HG03039 (cell line): ENCODE data around the gene DNAJB8.
A peak's percentile ranks its signal among the peaks of the same experiment; 100 is the strongest.

Experiments used
- ATAC-seq: cut with Tn5 transposase; IDR thresholded peaks from one replicate; pipeline ENCODE4 v1.9.1; 2021; ENCODE audit warnings: mild to moderate bottlenecking, moderate library complexity; ENCODE audit not compliant: unreplicated experiment

The DNAJB8 gene

DNA sequence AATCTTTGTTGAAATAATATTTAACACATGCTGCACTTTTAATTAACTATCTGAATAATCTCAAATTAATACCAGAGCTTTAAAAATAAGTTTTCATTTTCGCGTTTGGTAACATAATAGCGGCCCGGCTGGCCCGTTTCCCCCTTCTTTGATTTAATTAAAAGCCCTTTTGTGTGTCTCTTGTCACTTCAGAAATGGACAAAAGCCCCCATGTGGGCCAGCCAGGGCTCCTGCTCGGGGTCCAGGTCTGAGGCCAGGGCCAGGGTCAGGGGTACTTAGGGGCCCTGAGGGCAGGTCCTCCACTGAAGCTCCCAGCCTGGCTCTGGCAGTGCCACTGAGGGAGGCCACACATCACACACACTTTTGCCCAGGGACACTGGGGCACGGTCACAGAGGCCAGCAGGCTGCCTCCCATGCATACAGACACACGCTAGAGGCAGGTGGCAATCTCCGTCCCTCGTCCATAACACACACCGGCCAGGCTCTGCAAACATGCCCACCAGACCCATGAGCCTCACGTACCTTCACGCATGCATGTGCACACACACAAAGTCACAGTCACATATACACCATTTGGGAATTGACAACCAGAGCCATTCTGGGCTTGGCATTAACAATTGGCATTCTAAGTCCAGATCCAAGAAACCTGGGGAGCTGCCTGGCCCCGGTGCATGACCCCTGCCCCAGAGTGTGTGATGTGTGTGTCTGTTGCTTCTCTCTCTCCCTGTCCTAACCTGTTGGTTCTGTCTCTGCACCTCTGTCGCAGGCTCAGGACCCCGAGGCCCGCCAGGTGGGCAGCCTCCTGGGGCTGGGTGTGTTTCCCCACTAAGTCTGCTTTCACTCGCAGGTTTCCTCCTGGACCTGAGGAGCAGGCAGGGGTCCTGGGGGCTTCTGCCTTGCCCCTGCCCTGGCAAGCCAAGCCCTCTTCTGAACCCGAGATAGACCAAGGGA is 38.5 kb downstream of the DNAJB8 start:
- ATAC-seq = no peak

GRCh38 chr3:128427175-128427857 is 39.4 kb downstream of the DNAJB8 start:
- ATAC-seq = no peak

DNA sequence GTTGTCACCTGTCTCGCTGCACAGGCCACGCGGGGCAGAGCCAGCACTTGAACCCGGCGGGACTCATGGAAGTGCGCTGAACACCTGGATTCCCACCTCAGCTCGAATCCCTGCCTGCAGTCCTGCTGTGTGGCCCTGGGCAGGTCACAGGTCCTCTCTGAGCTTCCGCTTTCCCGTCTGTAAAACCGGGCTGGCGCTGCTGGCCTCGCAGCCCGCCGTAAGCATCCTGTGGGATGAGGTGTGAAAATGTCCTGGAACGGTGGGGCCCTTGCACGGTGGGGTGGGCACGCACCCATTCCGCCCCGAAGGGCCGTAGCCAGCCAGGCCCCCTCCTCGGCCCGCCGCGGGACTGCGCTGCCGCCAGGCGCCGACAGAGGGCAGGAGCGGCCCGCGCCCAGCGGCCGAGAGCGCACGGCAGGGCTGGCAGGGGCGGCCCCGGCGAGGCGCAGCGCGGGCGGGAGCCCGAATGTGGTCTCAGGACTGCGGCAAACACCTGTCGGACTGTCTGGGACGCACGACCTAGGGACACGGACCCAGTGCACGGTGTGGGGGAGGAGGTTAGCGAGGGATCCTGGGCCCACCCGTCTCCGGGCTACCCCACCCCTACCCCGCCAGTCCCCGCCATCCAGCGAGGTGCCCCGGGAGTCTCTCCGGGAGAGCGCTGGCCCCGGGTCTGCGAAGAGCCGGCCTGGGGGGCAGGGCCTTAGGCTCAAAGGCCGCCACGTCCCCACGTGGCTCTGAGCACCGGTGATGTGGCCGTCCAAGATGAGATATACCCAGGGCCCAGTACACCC is 40.4 kb downstream of the DNAJB8 start:
- ATAC-seq = peak; percentile 66

- ATAC-seq = no peak
These were observed 40.9 kb downstream of the DNAJB8 start for GRCh38 chr3:128425846-128426127.

- no peak for ATAC-seq
These were observed 41.4 kb downstream of the DNAJB8 start for GRCh38 chr3:128425142-128425845.

GRCh38 chr3:128424508-128425069 is 42.1 kb downstream of the DNAJB8 start:
- ATAC-seq = no peak

DNA sequence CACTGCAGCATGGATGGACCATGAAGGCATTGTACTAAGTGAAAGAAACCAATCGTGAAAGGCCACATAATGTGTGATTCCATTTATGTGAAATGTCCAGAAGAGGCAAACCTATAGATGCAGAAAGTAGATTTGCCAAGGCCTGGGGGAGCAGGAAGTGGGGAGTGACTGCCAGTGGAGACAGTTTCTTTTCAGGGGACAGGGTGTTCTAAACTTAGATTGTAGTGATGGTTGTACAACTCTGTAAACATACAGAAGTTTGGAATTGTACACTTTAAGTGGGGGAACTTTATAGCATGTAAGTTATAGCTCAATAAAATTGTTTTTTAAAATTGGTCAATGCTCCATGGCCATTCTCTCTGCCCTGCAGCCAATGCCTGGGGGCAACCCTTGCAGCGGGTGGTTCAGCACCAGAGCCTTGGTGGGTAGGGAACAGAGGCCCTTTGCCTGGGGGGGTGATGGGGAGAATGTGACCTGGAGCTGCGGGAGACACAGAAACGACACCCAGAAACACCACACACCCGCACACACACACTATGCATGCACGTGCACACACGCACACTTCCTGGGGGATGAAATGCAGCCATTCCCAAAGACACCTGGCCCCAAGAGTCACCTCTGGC is 43.1 kb downstream of the DNAJB8 start:
- no peak for ATAC-seq

DNA sequence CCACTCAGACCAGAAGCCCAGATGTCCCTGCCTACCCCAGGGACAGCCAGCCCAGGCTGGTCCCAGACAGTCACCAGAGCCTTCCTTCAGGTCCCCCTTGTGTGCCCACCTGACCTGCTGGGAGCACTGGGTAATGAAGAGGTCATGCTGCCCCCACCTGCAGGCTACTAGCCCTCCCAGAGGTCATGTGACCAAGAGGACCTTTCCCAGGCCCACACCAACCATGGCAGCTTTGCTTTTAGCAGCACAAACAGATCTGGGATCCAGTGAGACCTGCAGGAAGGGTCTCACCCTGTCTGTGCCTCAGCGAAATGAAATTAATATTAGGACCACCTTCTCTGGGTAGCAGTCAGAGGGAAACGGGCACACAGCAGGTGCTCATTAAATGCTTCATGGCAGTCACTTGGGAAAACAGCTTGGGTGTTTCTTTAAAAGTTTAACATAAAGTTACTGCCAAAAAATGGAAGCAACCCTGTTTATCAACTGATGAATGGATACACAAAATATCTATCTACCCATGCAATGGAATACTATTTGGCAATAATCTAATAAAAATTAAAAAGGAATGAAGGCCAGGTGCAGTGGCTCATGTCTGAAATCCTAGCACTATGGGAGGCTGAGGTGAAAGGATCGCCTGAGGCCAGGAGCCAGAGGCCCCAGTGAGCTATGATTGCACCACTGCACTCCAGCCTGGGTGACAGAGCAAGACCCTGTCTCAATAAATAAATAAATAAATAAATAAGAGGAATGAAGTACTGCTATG is 43.7 kb downstream of the DNAJB8 start:
- no peak for ATAC-seq

- ATAC-seq = no peak
These were observed 44.7 kb downstream of the DNAJB8 start for GRCh38 chr3:128421966-128422365.

DNA sequence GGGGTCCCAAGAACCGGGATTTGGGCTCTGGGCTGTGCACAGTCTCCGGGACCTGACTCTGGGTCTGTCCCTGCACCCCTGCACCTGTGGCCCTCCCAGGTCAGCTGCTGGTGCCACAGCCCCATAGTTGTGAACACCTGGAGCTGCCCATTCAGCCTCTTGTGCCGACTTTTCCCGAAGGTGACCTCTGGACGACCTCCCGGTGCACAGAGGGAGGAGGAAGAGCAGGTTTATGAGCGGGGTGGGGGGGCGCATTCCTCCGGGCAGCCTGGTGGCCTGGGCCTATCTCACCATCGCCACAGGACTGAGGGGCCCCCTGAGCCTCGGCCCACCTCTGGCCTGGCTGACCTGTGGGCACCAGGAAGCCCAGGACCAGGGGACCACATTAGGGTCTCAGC is 45.3 kb downstream of the DNAJB8 start:
- ATAC-seq = no peak

DNA sequence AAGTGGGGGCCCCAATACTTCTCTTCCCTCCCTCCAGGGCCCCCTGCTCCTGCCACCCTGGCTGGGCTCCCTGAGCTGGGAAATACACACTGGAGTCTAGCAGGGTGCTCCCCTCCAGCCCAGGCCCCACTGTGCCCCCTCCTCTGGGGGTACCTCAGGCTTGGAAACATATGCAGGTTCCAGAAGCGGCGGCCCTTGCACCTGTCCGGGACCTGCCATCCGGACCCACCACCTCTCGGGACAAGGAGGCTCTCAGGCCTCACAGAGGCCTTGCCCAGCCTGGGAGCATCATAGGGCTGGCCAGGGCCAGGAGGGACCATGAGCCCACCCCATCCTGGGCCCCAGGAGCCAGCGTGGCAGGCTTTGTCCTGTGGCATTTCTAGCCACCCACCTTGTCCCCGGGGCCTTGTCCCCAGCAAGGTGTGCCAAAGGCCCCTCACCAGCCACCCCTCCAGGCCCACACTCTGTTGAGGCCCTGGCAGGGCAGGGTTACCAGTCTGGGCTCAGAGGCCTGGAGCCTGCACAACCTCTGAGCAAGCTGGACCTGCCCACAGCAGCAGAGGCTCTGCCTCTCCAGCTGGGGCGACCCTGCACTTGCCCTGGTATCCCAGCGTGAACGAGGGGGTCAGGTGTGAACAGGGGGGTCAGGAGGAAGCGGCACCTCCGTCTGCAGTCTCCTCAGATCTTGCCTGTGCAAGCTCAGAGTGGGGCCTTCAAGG is 45.8 kb downstream of the DNAJB8 start:
- no peak for ATAC-seq

- ATAC-seq = no peak
These were observed 46.4 kb downstream of the DNAJB8 start for GRCh38 chr3:128420289-128420688.

- ATAC-seq = no peak
These were observed 47.4 kb downstream of the DNAJB8 start for GRCh38 chr3:128419311-128419710.

DNA sequence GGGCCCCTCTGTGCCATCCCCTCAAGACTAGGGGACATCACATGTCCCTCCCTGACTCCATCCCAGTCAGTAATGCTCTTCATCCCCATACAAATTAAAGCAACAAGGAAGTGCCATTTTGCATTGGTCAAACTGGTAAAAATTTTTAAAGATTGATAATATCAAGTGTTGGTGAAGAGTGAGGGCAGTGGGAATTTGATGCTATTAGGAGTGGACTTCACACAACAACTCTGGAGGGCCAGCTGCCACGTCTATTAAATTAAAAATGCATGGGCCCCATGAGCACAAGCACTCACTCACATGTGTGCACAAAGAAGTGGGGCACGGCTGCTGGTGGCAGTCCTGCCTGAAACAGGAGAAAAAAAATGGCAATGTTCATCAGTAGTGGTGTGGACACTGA is 47.8 kb downstream of the DNAJB8 start:
- no peak for ATAC-seq

- no peak for ATAC-seq
These were observed 50.0 kb downstream of the DNAJB8 start for GRCh38 chr3:128416578-128417211.

DNA sequence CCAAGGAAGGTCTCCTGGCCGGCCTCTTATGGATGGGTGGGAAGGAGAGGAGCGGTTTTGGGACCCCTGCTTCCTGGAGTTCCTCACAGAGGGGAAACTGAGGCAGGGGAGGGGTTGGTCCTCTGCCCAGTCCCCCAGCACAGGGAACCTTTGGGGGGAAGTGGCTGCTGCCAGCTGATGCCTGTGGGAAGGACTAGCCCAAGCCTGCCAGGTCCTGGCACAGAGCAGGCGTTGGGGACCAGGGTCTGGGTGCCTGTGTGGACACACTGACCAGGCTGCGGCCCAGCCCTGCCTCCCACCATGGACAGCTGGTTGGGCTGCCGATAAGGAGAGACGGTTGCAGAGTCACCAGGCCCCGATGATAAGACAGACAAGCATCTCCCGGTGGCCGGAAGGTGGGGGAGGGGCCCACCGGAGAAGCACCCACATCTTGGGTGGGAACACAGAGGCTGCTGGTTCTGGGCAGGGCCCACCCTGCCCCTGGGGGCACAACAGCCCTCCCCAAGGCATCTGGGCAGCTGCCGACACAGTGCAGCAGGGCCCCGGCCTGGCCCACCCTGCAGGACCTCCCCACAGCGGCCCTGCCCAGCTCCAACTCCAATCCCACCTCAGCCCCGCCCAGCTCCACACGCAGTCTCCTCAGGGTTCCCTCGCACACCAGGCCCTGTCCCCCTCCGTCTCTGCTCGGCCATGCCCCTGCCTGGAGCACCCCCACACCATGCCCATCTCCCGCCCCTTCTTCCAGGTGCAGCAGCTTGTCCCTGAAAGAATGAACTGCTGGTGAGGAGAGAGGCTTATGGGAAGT is 50.7 kb downstream of the DNAJB8 start:
- no peak for ATAC-seq

DNA sequence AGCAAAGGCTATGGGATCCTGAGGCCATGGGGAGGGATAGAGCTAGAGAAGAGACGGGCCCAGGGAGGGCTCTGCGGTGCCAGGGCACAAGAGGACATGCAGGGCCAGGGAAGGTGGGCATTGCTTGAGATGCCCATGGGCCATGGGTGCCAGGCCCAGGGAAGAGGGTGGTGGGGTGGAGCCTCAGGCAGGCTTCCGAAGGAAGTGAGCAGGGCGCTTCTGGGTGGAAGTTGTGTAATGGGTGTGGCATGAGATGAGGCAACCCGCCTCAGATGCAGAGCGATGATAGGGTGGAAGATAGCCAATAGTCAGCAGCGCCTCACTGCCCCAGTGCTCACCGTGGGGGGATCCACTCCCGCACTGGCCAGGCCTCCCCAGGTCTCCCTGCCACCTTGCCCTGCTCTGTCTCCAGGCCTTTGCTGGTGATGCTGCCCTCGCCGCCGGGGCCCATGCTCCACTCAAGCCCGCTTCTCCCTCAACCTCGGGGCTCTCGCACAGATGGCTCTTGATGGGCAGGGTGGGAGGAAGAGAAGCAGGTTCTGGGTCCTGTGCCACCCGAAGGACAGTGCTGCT is 51.4 kb downstream of the DNAJB8 start:
- ATAC-seq = no peak
